Trophoblast cell (in vitro differentiated cells and primary cell): ENCODE data around the gene KIAA1328.

Experiments
- DNase-seq, 2 donors: peaks; one replicate each; pipeline ENCODE4 v3.0.0-alpha.2; 2016
- H2AFZ ChIP-seq: 2 replicates; pipeline ENCODE4 v1.6.1; 2013; ENCODE audit warnings: low read length, moderate library complexity, mild to moderate bottlenecking; ENCODE audit not compliant: insufficient read depth, poor library complexity
- H2AK5ac ChIP-seq: 2 replicates; pipeline ENCODE4 v1.6.1; 2013; ENCODE audit warnings: mild to moderate bottlenecking, low read length
- H2BK120ac ChIP-seq: 2 replicates; pipeline ENCODE4 v1.6.1; 2013; ENCODE audit warnings: low read length, mild to moderate bottlenecking, moderate library complexity; ENCODE audit not compliant: insufficient read depth, poor library complexity
- H2BK12ac ChIP-seq: 2 replicates; pipeline ENCODE4 v1.6.1; 2013; ENCODE audit warnings: mild to moderate bottlenecking, low read length, moderate library complexity
- H2BK5ac ChIP-seq: 2 replicates; pipeline ENCODE4 v1.6.1; 2013; ENCODE audit warnings: low read length, low read depth, moderate library complexity, mild to moderate bottlenecking; ENCODE audit not compliant: poor library complexity
- H3K14ac ChIP-seq: 2 replicates; pipeline ENCODE4 v1.6.1; 2013; ENCODE audit warnings: mild to moderate bottlenecking, low read length
- H3K18ac ChIP-seq: 2 replicates; pipeline ENCODE4 v1.6.1; 2013; ENCODE audit warnings: mild to moderate bottlenecking, low read length
- H3K23ac ChIP-seq: 2 replicates; pipeline ENCODE4 v1.6.1; 2013; ENCODE audit warnings: low read length
- H3K27ac ChIP-seq: 2 replicates; pipeline ENCODE4 v1.5.1; 2013; ENCODE audit warnings: low read depth, mild to moderate bottlenecking, inconsistent platforms, low read length, moderate library complexity
- H3K27me3 ChIP-seq: 2 replicates; pipeline ENCODE4 v1.6.1; 2013; ENCODE audit warnings: inconsistent platforms, mild to moderate bottlenecking, low read length, moderate library complexity; ENCODE audit not compliant: insufficient read depth
- H3K36me3 ChIP-seq, 2 experiments: 1 replicate in 1 of 2; 2 replicates in 1 of 2; pipeline ENCODE4 v1.6.1; 2013; ENCODE audit warnings: low read length in 2 of 2, mild to moderate bottlenecking in 2 of 2, moderate library complexity in 1 of 2; ENCODE audit not compliant: insufficient read depth in 2 of 2, control insufficient read depth in 1 of 2
- H3K4ac ChIP-seq: 2 replicates; pipeline ENCODE4 v1.6.1; 2013; ENCODE audit warnings: low read depth, mild to moderate bottlenecking, low read length, moderate library complexity
- H3K4me1 ChIP-seq, 2 experiments: 1 replicate in 1 of 2; 2 replicates in 1 of 2; pipeline ENCODE4 v1.6.1; 2013; ENCODE audit warnings: low read length in 2 of 2, mild to moderate bottlenecking in 2 of 2, moderate library complexity in 1 of 2; ENCODE audit not compliant: insufficient read depth in 2 of 2, control insufficient read depth in 1 of 2
- H3K4me2 ChIP-seq: 2 replicates; pipeline ENCODE4 v1.6.1; 2013; ENCODE audit warnings: inconsistent platforms, mild to moderate bottlenecking, low read length, moderate library complexity
- H3K4me3 ChIP-seq: 2 replicates; pipeline ENCODE4 v1.5.1; 2013; ENCODE audit warnings: mild to moderate bottlenecking, low read depth, low read length, inconsistent platforms
- H3K79me1 ChIP-seq: one replicate; pipeline ENCODE4 v1.6.1; 2013; ENCODE audit warnings: low read length
- H3K79me2 ChIP-seq: 2 replicates; pipeline ENCODE4 v1.6.1; 2013; ENCODE audit warnings: low read length, mild to moderate bottlenecking; ENCODE audit not compliant: control insufficient read depth, insufficient read depth, poor library complexity
- H3K9ac ChIP-seq: 2 replicates; pipeline ENCODE4 v1.6.1; 2013; ENCODE audit warnings: mild to moderate bottlenecking, low read length
- H3K9me3 ChIP-seq: 2 replicates; pipeline ENCODE4 v1.6.1; 2013; ENCODE audit warnings: low read depth, mild to moderate bottlenecking, control low read depth, inconsistent platforms, low read length; ENCODE audit not compliant: insufficient read depth
- H4K12ac ChIP-seq: 2 replicates; pipeline ENCODE4 v1.6.1; 2013; ENCODE audit warnings: low read depth, mild to moderate bottlenecking, low read length, moderate library complexity
- H4K8ac ChIP-seq: 2 replicates; pipeline ENCODE4 v1.6.1; 2013; ENCODE audit warnings: low read depth, mild to moderate bottlenecking, low read length, moderate library complexity
- H4K91ac ChIP-seq: one replicate; pipeline ENCODE4 v1.6.1; 2013; ENCODE audit warnings: low read depth, mild to moderate bottlenecking, low read length, moderate library complexity
- WGBS: extraction: QIAGEN DNeasy Blood & Tissue Kit; methylation state at CpG from one replicate; pipeline ENCODE4 v1.1.7; 2013; ENCODE audit warnings: missing lambda C conversion rate; ENCODE audit not compliant: insufficient read length, insufficient coverage; ENCODE audit errors: extremely low coverage; 5-methylcytosine and 5-hydroxymethylcytosine counted together

KIAA1328 gene

GRCh38 chr18:36947820-36948348 is 119.0 kb downstream of the KIAA1328 start:
- no peak overlapping the region for H4K8ac ChIP-seq
- no peak overlapping the region for H3K4me3 ChIP-seq
- no peak overlapping the region for H3K23ac ChIP-seq
- H3K36me3 ChIP-seq = no peaks in the 10 kb centered on the region
- H3K14ac ChIP-seq = no peak overlapping the region
- H3K27ac ChIP-seq = no peak overlapping the region
- H3K79me2 ChIP-seq = no peaks in the 10 kb centered on the region
- H3K4me2 ChIP-seq = peak overlapping the region; percentile 37
- no peak overlapping the region for H3K9ac ChIP-seq
- no peak overlapping the region for H2BK5ac ChIP-seq
- no peak overlapping the region for H3K4ac ChIP-seq
- H4K91ac ChIP-seq = no peak overlapping the region
- peaks cover 2% of the 10 kb centered on the region for H3K79me1 ChIP-seq
- no CpG with 5 or more reads among the region's 6 CpGs for WGBS
- no peak overlapping the region for H4K12ac ChIP-seq
- H3K9me3 ChIP-seq = no peaks in the 10 kb centered on the region
- no peaks in the 10 kb centered on the region for H3K27me3 ChIP-seq
- no peak overlapping the region for H2AK5ac ChIP-seq
- H3K4me1 ChIP-seq = peaks cover 2 to 3% of the 10 kb centered on the region in 2 experiments
- no peak overlapping the region for H3K18ac ChIP-seq
- H2BK12ac ChIP-seq = no peak overlapping the region
- H2AFZ ChIP-seq = no peak overlapping the region
- peak; percentile 73 to 91 for DNase-seq
- H2BK120ac ChIP-seq = no peak overlapping the region

- Histone ChIP-seq H3K9me3 (no peaks in the 10 kb centered on the region), H2AK5ac (no peak overlapping the region), H4K91ac (no peak overlapping the region), H3K4me3 (no peak overlapping the region), H4K8ac (no peak overlapping the region), H2BK120ac (no peak overlapping the region), H3K9ac (no peak overlapping the region), H2AFZ (no peak overlapping the region), H2BK5ac (no peak overlapping the region), H3K18ac (no peak overlapping the region), H3K27ac (no peak overlapping the region), H3K14ac (no peak overlapping the region), H3K4me2 (no peak overlapping the region), H2BK12ac (no peak overlapping the region), H3K4ac (no peak overlapping the region), H3K79me2 (no peaks in the 10 kb centered on the region), H3K4me1 (peaks cover 2 to 3% of the 10 kb centered on the region in 2 experiments), H3K23ac (no peak overlapping the region), H3K27me3 (no peaks in the 10 kb centered on the region), H4K12ac (no peak overlapping the region), H3K36me3 (no peaks in the 10 kb centered on the region), H3K79me1 (peaks cover 2% of the 10 kb centered on the region)
- WGBS = no CpG with 5 or more reads among the region's 4 CpGs
- DNase-seq = no peak
Observed at GRCh38 chr18:36950282-36950681, 121.4 kb downstream of the KIAA1328 start.

GRCh38 chr18:36950960-36951359 is 122.0 kb downstream of the KIAA1328 start:
- Histone ChIP-seq H2BK5ac (no peak overlapping the region), H2BK12ac (no peak overlapping the region), H3K14ac (no peak overlapping the region), H2BK120ac (no peak overlapping the region), H3K9ac (no peak overlapping the region), H3K79me1 (peaks cover 2% of the 10 kb centered on the region), H3K27me3 (no peaks in the 10 kb centered on the region), H3K27ac (no peak overlapping the region), H3K4me3 (no peak overlapping the region), H4K12ac (no peak overlapping the region), H3K23ac (no peak overlapping the region), H4K91ac (no peak overlapping the region), H3K9me3 (no peaks in the 10 kb centered on the region), H4K8ac (no peak overlapping the region), H2AK5ac (no peak overlapping the region), H3K79me2 (no peaks in the 10 kb centered on the region), H3K4me2 (no peak overlapping the region), H3K4ac (no peak overlapping the region), H3K4me1 (peaks cover 2 to 3% of the 10 kb centered on the region in 2 experiments), H3K18ac (no peak overlapping the region), H3K36me3 (no peaks in the 10 kb centered on the region), H2AFZ (no peak overlapping the region)
- no CpG with 5 or more reads among the region's 2 CpGs for WGBS
- no peak for DNase-seq

GRCh38 chr18:36953047-36953446 is 124.1 kb downstream of the KIAA1328 start:
- Histone ChIP-seq H3K4me3 (no peak overlapping the region), H2AFZ (no peak overlapping the region), H2AK5ac (no peak overlapping the region), H2BK5ac (no peak overlapping the region), H3K79me2 (no peaks in the 10 kb centered on the region), H3K4me2 (no peak overlapping the region), H2BK120ac (no peak overlapping the region), H3K18ac (no peak overlapping the region), H3K79me1 (peaks cover 2% of the 10 kb centered on the region), H3K36me3 (no peaks in the 10 kb centered on the region), H3K9ac (no peak overlapping the region), H4K91ac (no peak overlapping the region), H3K4me1 (peaks cover 2 to 3% of the 10 kb centered on the region in 2 experiments), H3K27me3 (no peaks in the 10 kb centered on the region), H4K12ac (no peak overlapping the region), H3K14ac (no peak overlapping the region), H3K23ac (no peak overlapping the region), H2BK12ac (no peak overlapping the region), H4K8ac (no peak overlapping the region), H3K27ac (no peak overlapping the region), H3K9me3 (no peaks in the 10 kb centered on the region), H3K4ac (no peak overlapping the region)
- no peak for DNase-seq
- no CpG with 5 or more reads among the region's 1 CpG for WGBS
